ENCODE data around the gene GPC6. TPM values are rescaled to one million over a fixed set of nuclear protein-coding genes. Genes with fewer than 3 reads are reported as not detected.
A peak's percentile ranks its signal among the peaks of the same experiment; 100 is the strongest.

The GPC6 gene
- total and polyA plus RNA-seq, 4 donors: 5.9 to 29.1 (median 18.2) TPM

- Histone ChIP-seq H3K4me1 (ENCODE audit: control insufficient read depth in 4 of 4, insufficient read depth in 4 of 4, low read length in 3 of 4) (peaks cover 5 to 48% (median 42%) of the 10 kb centered on the region in 4 donors), H3K9ac (ENCODE audit: low read depth in 1 of 2, low read length in 2 of 2) (peak overlapping the region; percentile 70 to 89), H3K27me3 (ENCODE audit: control insufficient read depth in 4 of 4, insufficient read depth in 4 of 4, low read length in 3 of 4) (no peaks in the 10 kb centered on the region), H3K4me3 (ENCODE audit: low read depth in 1 of 3, low read length in 3 of 3) (peak overlapping the region; percentile 67 to 97 (median 95)), H3K36me3 (ENCODE audit: control insufficient read depth in 4 of 4, insufficient read depth in 3 of 4, low read depth in 1 of 4, low read length in 3 of 4) (no peaks in the 10 kb centered on the region), H3K9me3 (ENCODE audit: control insufficient read depth in 4 of 4, low read length in 3 of 4) (no peaks in the 10 kb centered on the region), H3K27ac (ENCODE audit: low read depth in 1 of 2, low read length in 2 of 2) (peak overlapping the region; percentile 83 to 92)
- DNase-seq (ENCODE audit: low spot score): no peak
- TF ChIP-seq HNF4G (IDR thresholded peaks at IDR 0.05): no peak
- no peak for TF ChIP-seq MAX (IDR thresholded peaks at IDR 0.05)
- no peak for TF ChIP-seq TAF1 (conservative IDR thresholded peaks at IDR 0.05)
- peak in 1 of 2 donors; percentile 40 for TF ChIP-seq RXRA (IDR thresholded peaks at IDR 0.05)
- 1% methylated on average over 9 of the region's 9 CpGs for WGBS
Observed at GRCh38 chr13:93228643-93228937, 2.0 kb downstream of the GPC6 start.

GRCh38 chr13:93230261-93230855, 3.8 kb downstream of the GPC6 start:
- Histone ChIP-seq H3K27me3 (ENCODE audit: control insufficient read depth in 4 of 4, insufficient read depth in 4 of 4, low read length in 3 of 4) (no peaks in the 10 kb centered on the region), H3K27ac (ENCODE audit: low read depth in 1 of 2, low read length in 2 of 2) (peak overlapping the region; percentile 10 to 92), H3K9ac (ENCODE audit: low read depth in 1 of 2, low read length in 2 of 2) (no peak overlapping the region), H3K9me3 (ENCODE audit: control insufficient read depth in 4 of 4, low read length in 3 of 4) (no peaks in the 10 kb centered on the region), H3K36me3 (ENCODE audit: control insufficient read depth in 4 of 4, insufficient read depth in 3 of 4, low read depth in 1 of 4, low read length in 3 of 4) (no peaks in the 10 kb centered on the region), H3K4me3 (ENCODE audit: low read depth in 1 of 3, low read length in 3 of 3) (peak overlapping the region in 2 of 3 donors; percentile 7 to 50), H3K4me1 (ENCODE audit: control insufficient read depth in 4 of 4, insufficient read depth in 4 of 4, low read length in 3 of 4) (peaks cover 8 to 52% (median 44%) of the 10 kb centered on the region in 4 donors)
- TF ChIP-seq SP1 (IDR thresholded peaks at IDR 0.05) (peak; percentile 38), RXRA (IDR thresholded peaks at IDR 0.05) (peak; percentile 17 to 32), MAX (IDR thresholded peaks at IDR 0.05) (no peak), HNF4G (IDR thresholded peaks at IDR 0.05) (no peak), FOXA2 (IDR thresholded peaks at IDR 0.05) (no peak), JUND (IDR thresholded peaks at IDR 0.05) (peak; percentile 12 to 62), HNF4A (conservative IDR thresholded peaks at IDR 0.05) (peak; percentile 27 to 40)
- TF ChIP-seq, protein P1, sequence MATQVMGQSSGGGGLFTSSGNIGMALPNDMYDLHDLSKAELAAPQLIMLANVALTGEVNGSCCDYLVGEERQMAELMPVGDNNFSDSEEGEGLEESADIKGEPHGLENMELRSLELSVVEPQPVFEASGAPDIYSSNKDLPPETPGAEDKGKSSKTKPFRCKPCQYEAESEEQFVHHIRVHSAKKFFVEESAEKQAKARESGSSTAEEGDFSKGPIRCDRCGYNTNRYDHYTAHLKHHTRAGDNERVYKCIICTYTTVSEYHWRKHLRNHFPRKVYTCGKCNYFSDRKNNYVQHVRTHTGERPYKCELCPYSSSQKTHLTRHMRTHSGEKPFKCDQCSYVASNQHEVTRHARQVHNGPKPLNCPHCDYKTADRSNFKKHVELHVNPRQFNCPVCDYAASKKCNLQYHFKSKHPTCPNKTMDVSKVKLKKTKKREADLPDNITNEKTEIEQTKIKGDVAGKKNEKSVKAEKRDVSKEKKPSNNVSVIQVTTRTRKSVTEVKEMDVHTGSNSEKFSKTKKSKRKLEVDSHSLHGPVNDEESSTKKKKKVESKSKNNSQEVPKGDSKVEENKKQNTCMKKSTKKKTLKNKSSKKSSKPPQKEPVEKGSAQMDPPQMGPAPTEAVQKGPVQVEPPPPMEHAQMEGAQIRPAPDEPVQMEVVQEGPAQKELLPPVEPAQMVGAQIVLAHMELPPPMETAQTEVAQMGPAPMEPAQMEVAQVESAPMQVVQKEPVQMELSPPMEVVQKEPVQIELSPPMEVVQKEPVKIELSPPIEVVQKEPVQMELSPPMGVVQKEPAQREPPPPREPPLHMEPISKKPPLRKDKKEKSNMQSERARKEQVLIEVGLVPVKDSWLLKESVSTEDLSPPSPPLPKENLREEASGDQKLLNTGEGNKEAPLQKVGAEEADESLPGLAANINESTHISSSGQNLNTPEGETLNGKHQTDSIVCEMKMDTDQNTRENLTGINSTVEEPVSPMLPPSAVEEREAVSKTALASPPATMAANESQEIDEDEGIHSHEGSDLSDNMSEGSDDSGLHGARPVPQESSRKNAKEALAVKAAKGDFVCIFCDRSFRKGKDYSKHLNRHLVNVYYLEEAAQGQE (IDR thresholded peaks at IDR 0.05): no peak
- DNase-seq (ENCODE audit: low spot score): no peak

DNA sequence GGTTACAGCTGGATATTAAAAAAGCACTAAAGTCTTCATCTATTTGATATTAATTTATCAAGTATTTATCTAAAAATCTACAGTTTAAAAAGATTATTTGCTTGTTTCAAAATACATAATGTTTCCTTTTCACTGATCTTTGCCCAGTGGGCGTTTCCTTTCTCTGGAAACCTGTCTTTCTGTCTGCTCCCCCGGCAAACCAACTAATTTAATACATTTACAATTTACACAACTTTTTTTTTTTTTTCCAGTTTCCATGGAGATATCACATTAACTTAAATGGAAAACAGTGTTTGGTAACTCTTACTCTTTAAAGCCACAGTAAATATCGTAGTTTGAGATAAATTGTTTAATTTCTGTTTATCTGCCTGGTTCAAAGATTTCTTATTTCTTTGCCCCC, 5.3 kb downstream of the GPC6 start:
- Histone ChIP-seq H3K9me3 (ENCODE audit: control insufficient read depth in 4 of 4, low read length in 3 of 4) (no peaks in the 10 kb centered on the region), H3K27me3 (ENCODE audit: control insufficient read depth in 4 of 4, insufficient read depth in 4 of 4, low read length in 3 of 4) (no peaks in the 10 kb centered on the region), H3K9ac (ENCODE audit: low read depth in 1 of 2, low read length in 2 of 2) (peak overlapping the region in 1 of 2 donors; percentile 65), H3K4me3 (ENCODE audit: low read depth in 1 of 3, low read length in 3 of 3) (no peak overlapping the region), H3K36me3 (ENCODE audit: control insufficient read depth in 4 of 4, insufficient read depth in 3 of 4, low read depth in 1 of 4, low read length in 3 of 4) (no peaks in the 10 kb centered on the region), H3K27ac (ENCODE audit: low read depth in 1 of 2, low read length in 2 of 2) (peak overlapping the region; percentile 58 to 64), H3K4me1 (ENCODE audit: control insufficient read depth in 4 of 4, insufficient read depth in 4 of 4, low read length in 3 of 4) (peaks cover 8 to 49% (median 42%) of the 10 kb centered on the region in 4 donors)
- no peak for DNase-seq (ENCODE audit: low spot score)
- 24% methylated on average over 3 of the region's 3 CpGs for WGBS
- TF ChIP-seq TAF1 (conservative IDR thresholded peaks at IDR 0.05) (no peak), MAX (IDR thresholded peaks at IDR 0.05) (no peak), RAD21 (IDR thresholded peaks at IDR 0.05) (peak in 1 of 2 donors; percentile 7), FOXA1 (IDR thresholded peaks at IDR 0.05) (no peak), RXRA (IDR thresholded peaks at IDR 0.05) (peak in 1 of 2 donors; percentile 29), NR2F2 (IDR thresholded peaks at IDR 0.05) (no peak), JUND (IDR thresholded peaks at IDR 0.05) (peak in 1 of 2 donors; percentile 24), SP1 (IDR thresholded peaks at IDR 0.05) (peak; percentile 40), HNF4A (conservative IDR thresholded peaks at IDR 0.05) (peak; percentile 75 to 83), EGR1 (IDR thresholded peaks at IDR 0.05; ENCODE audit: low read depth in 2 of 2) (no peak), FOXA2 (IDR thresholded peaks at IDR 0.05) (no peak), ATF3 (IDR thresholded peaks at IDR 0.05) (no peak), HNF4G (IDR thresholded peaks at IDR 0.05) (peak; percentile 62), GABPA (IDR thresholded peaks at IDR 0.05 in 1 of 2, conservative IDR thresholded peaks at IDR 0.05 in 1 of 2) (no peak)
- TF ChIP-seq, protein P2, sequence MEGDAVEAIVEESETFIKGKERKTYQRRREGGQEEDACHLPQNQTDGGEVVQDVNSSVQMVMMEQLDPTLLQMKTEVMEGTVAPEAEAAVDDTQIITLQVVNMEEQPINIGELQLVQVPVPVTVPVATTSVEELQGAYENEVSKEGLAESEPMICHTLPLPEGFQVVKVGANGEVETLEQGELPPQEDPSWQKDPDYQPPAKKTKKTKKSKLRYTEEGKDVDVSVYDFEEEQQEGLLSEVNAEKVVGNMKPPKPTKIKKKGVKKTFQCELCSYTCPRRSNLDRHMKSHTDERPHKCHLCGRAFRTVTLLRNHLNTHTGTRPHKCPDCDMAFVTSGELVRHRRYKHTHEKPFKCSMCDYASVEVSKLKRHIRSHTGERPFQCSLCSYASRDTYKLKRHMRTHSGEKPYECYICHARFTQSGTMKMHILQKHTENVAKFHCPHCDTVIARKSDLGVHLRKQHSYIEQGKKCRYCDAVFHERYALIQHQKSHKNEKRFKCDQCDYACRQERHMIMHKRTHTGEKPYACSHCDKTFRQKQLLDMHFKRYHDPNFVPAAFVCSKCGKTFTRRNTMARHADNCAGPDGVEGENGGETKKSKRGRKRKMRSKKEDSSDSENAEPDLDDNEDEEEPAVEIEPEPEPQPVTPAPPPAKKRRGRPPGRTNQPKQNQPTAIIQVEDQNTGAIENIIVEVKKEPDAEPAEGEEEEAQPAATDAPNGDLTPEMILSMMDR (IDR thresholded peaks at IDR 0.05; ENCODE audit: low read depth, low read length, missing input control): no peak
- TF ChIP-seq, protein P1 (IDR thresholded peaks at IDR 0.05): no peak

Data from liver (tissue), 9 donors.